ENCODE measurements around the gene TRAPPC14. TPM values are rescaled to one million over a fixed set of nuclear protein-coding genes. Genes with fewer than 3 reads are reported as not detected.

TRAPPC14 gene
- total and polyA plus RNA-seq, 2 of the 13 experiments (the other 11 are each of a cell fraction or from before 2014, with no cell fraction given): 4.7 to 9.6 TPM

DNA sequence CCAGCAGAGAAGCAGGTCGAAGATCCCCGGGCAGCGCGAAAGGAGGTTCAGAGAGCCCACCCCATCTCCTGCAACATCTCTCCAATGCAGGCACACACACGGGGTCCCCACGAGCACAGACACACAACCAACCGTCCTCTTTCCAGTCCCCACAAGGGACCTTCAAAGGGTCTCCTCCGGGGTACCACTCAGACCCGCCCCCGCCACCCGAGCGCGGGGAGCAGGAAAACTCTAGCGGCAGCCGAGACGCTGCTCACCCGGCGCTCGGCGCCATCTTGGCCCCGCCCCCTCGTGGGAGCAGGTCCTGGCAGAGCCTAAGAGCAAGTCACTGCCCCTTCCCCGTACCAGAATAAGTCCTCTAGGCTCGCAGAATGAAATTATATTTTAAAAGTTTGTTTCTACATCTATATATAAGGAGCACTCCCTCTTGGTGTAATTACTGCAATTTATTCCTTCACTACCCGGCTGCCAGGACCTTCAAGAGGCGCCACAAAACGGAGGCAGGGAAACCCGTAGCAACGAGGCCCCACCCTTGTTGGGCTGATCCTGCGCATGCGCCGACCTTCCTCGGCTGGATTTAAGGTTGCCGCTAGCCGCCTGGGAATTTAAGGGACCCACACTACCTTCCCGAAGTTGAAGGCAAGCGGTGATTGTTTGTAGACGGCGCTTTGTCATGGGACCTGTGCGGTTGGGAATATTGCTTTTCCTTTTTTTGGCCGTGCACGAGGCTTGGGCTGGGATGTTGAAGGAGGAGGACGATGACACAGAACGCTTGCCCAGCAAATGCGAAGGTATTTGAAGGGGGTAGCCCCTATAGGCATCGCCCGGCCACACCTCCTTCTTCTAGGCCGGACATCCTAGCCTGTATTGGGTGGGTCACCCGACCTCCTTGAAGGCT, 39.2 kb downstream of the TRAPPC14 start, which contains the start of the genes CNPY4 and TAF6 (continued):
- TF ChIP-seq, protein P1, sequence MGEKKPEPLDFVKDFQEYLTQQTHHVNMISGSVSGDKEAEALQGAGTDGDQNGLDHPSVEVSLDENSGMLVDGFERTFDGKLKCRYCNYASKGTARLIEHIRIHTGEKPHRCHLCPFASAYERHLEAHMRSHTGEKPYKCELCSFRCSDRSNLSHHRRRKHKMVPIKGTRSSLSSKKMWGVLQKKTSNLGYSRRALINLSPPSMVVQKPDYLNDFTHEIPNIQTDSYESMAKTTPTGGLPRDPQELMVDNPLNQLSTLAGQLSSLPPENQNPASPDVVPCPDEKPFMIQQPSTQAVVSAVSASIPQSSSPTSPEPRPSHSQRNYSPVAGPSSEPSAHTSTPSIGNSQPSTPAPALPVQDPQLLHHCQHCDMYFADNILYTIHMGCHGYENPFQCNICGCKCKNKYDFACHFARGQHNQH (CRISPR knock-in tag; IDR thresholded peaks at IDR 0.05): peak; percentile 57
- TF ChIP-seq ZNF263 (CRISPR knock-in tag; IDR thresholded peaks at IDR 0.05) (peak; percentile 57), ZNF547 (CRISPR knock-in tag; IDR thresholded peaks at IDR 0.05) (no peak; the same call in 1 of the 2 replicates), CBFB (CRISPR knock-in tag; IDR thresholded peaks at IDR 0.05) (peak; percentile 39; the same call in 1 of the 2 replicates), ZNF768 (CRISPR knock-in tag; IDR thresholded peaks at IDR 0.05) (peak; percentile 48; the same call in 1 of the 2 replicates), ZNF564 (CRISPR knock-in tag; IDR thresholded peaks at IDR 0.05) (no peak; the same call in 1 of the 2 replicates), NCOA5 (CRISPR knock-in tag; IDR thresholded peaks at IDR 0.05) (no peak), REPIN1 (CRISPR knock-in tag; IDR thresholded peaks at IDR 0.05; ENCODE audit: borderline replicate concordance, low read depth) (no peak), ZNF501 (CRISPR knock-in tag; IDR thresholded peaks at IDR 0.05) (peak; percentile 84), CBX1 (IDR thresholded peaks at IDR 0.05; ENCODE audit: low read depth) (no peak), GABPA (IDR thresholded peaks at IDR 0.05; ENCODE audit: low read depth, low read length) (no peak), GABPA (CRISPR knock-in tag; IDR thresholded peaks at IDR 0.05; ENCODE audit: low read depth) (no peak), ZFY (CRISPR knock-in tag; IDR thresholded peaks at IDR 0.05) (no peak), MIER2 (CRISPR knock-in tag; IDR thresholded peaks at IDR 0.05) (no peak), ZNF124 (CRISPR knock-in tag; IDR thresholded peaks at IDR 0.05) (no peak), RCOR2 (CRISPR knock-in tag; IDR thresholded peaks at IDR 0.05) (no peak), ERF (CRISPR knock-in tag; IDR thresholded peaks at IDR 0.05) (peak; percentile 56; the same call in 1 of the 2 replicates), CENPT (CRISPR knock-in tag; IDR thresholded peaks at IDR 0.05; ENCODE audit: low read depth) (no peak), FOXM1 (CRISPR knock-in tag; IDR thresholded peaks at IDR 0.05) (no peak), CBX2 (IDR thresholded peaks at IDR 0.05; ENCODE audit: low read depth, low read length) (no peak), CBX2 (CRISPR knock-in tag; IDR thresholded peaks at IDR 0.05; ENCODE audit: low read depth) (no peak), TARDBP (CRISPR knock-in tag; IDR thresholded peaks at IDR 0.05) (peak; percentile 31; the same call in 1 of the 2 replicates), PITX1 (CRISPR knock-in tag; IDR thresholded peaks at IDR 0.05) (no peak), NFKB2 (CRISPR knock-in tag; IDR thresholded peaks at IDR 0.05; ENCODE audit: borderline replicate concordance) (peak; percentile 89), SPEN (CRISPR knock-in tag; IDR thresholded peaks at IDR 0.05; ENCODE audit: low read depth) (peak; percentile 0; the same call in 1 of the 2 replicates)
- TF ChIP-seq, protein P2, sequence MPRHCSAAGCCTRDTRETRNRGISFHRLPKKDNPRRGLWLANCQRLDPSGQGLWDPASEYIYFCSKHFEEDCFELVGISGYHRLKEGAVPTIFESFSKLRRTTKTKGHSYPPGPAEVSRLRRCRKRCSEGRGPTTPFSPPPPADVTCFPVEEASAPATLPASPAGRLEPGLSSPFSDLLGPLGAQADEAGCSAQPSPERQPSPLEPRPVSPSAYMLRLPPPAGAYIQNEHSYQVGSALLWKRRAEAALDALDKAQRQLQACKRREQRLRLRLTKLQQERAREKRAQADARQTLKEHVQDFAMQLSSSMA (CRISPR knock-in tag; IDR thresholded peaks at IDR 0.05): no peak
- TF ChIP-seq, protein P3, sequence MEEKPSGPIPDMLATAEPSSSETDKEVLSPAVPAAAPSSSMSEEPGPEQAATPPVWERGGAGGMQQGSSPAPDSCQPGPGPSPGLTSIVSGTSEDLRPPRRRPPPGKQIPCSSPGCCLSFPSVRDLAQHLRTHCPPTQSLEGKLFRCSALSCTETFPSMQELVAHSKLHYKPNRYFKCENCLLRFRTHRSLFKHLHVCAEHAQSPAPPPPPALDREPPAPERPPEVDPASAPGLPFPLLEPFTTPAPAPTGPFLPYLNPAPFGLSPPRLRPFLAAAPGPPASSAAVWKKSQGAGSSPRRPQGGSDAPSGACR (CRISPR knock-in tag; IDR thresholded peaks at IDR 0.05): no peak
- TF ChIP-seq, protein P4, sequence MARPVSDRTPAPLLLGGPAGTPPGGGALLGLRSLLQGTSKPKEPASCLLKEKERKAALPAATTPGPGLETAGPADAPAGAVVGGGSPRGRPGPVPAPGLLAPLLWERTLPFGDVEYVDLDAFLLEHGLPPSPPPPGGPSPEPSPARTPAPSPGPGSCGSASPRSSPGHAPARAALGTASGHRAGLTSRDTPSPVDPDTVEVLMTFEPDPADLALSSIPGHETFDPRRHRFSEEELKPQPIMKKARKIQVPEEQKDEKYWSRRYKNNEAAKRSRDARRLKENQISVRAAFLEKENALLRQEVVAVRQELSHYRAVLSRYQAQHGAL (CRISPR knock-in tag; IDR thresholded peaks at IDR 0.05; ENCODE audit: not compliant biosample characterization): no peak

All from HepG2 (cell line).